Kidney tubule cell (primary cell): ENCODE measurements around the gene FAM53B.

ENCODE experiments used
- DNase-seq: peaks from one replicate; pipeline ENCODE4 v3.0.0-alpha.2; 2018; ENCODE audit warnings: low spot score

Gene FAM53B

DNA sequence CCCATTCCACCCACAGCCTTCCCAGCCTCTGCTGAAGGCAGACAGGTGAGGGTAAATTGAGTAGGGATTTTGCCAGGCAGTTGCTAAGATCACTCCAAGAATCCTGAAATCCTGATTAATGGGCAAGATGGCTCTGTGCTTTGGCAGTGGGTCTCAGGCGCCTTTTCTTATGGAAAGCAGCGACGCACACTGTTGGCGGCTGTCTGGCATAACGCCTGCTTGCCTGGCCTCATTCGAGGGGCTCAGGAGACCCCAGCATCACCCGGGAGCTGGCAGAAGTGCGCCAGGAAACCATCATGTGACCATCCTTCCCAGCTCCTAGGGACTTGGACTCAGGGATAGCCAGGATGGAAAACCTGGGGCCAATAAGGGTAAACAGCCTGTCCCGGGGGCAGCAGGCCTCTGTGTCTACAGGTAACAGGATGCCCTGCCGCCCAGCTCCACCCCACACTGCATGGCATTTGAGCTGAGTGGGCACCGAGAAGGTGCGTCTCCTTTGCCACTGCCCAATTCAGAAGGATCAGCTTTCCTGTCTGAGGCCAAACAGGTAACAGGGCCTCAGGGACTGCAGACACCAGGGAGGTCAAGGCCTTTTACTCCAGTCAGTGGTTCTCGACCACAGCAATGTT is 98.6 kb downstream of the FAM53B start:
- no peak for DNase-seq

DNA sequence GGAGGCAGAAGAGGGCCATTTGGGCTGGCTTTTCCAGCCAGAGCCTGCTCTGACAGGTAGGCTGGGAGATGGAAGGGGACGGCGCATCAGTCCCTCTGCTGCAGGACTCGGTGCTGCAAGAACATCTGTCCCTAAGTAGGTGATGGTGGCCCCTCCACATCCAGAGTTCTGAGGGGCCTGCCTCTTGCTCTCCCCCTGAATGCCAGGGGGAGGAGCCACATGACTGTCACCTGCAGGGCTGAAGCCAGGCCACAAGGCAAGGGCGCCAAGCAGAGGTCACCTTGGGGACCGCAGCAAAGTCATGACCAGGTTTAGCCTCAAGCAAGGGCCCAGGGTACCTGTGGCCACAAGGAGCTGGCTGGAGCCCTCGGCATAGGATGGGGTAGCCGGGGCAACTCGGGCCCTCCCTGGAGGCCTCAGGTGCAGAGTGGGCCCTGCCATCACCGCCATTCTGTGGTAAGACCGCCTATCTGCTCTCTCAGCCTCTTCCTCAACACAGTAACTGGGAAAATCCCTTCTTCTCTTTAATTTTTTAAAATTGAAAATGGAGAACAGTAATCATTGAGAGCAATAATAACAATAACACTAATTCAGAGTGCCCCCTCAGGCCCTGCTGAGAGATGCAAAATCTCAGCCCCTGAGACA is 99.3 kb downstream of the FAM53B start:
- DNase-seq = no peak

DNA sequence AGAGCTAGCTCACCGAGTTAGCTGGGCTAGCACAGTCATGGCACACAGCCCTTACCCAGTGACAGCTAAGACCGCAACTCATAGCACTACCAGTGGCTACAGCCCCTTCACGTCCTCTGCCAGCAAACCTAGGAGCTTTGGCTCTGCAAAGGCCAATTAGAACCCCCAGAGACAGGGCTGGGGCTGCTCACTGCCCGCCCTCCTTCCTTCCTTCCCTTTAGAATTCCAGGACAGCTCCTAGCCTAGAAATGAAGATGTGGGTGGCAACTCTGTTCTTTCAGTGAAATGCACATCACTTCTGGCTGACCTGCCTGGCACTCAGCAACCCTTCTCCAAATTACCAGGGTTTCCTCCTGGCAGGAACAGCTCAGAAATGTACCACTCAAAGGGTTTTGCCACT is 99.9 kb downstream of the FAM53B start:
- DNase-seq = no peak

DNA sequence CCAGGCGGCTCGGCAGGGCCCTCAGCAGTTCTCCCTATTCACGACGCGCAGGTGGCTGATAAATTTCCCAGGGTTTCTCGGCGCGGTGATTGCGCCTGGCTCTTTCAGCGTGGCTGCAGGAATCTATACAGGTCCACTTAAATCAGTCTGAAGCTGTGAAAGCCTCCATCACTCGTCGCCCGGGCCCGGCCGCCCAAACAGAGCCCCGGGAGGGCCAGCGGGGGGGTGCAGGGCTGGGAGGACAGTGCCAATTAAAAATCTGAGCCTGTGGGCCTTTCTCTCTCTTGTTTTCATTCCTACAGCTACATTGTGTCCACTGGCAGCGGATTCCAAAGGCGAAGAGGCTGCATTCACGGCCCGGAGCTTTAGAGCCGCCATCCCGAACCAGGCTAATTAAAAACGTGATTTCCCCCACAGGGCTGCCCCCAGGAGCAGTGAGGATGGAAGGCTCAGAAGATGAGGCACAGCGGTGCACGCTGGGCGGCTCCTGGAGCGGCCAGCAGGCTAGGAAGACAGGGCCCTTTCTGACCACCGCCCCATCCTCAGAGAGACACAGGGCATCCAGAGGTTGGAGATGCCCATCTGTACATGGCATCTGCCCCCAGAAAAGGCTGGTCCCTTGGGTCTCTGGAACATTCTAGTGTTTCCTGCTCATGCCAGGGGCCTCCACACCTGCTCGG is 100.7 kb downstream of the FAM53B start:
- no peak for DNase-seq

DNA sequence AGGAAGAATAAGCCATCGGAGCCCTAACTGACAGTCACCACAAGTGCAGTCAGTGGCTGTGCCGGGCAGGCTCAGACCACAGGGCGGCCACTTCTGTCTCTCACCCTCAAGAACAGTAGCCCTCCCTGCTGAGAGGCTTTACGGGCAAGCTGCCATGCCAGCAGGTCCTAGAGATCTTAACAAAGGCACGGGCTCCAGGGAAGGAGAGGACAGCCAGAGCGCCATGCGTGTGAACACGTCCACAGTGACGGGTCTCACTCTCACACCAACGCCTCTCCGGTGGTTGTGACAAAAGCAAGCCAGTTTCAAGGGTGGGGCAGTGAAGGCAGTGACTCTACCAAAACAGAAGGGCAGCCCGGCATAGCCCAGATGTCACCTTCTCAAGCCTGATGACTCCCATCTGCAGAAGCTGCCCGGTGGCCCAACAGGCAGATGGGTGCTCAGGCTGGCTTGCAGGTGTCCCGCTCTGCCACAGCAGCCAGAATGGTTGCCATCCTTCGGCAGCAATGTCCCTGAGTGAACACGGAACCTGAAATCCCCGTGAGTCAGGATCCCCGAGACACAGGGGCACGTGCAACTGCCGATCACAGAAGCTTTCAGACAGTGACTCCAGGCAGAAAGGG is 102.0 kb downstream of the FAM53B start:
- DNase-seq = no peak

DNA sequence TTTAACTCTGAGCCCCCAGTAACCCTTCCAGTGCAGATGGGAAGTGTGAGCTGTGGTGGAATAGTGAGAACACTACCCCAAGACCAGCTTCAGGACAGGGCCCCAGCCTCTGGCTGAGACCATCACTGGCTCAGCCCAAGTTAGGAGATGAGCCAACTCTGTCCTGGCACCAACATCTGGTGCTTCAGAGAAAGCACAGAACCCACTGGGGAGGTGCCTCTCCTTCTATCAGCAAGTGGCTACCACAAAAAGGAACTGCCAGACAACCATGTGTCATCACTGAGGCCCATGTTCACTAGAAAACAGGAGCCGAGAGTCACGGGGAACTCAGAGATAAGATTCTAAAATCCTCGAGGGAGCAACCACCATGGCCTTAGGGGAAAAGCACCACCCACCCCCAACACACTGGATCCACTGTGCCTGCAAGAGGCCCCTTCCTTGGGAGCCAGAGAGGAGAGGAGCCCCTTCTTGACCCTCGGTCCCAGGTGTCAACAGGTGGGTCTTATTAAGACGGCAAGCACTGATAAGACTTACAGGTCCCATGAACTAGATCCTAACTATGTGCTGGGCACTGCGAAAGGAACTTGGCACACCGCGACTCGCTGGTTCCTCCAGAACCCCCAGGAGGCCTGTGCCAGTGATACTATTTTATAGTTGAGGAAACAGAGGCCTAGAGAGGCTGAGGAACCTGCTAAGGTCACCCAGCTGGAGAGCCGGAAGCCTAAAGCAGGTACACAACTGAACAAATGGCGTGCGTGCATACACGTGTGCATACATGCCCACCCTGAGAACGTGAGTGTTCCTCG is 102.7 kb downstream of the FAM53B start:
- DNase-seq = no peak

DNA sequence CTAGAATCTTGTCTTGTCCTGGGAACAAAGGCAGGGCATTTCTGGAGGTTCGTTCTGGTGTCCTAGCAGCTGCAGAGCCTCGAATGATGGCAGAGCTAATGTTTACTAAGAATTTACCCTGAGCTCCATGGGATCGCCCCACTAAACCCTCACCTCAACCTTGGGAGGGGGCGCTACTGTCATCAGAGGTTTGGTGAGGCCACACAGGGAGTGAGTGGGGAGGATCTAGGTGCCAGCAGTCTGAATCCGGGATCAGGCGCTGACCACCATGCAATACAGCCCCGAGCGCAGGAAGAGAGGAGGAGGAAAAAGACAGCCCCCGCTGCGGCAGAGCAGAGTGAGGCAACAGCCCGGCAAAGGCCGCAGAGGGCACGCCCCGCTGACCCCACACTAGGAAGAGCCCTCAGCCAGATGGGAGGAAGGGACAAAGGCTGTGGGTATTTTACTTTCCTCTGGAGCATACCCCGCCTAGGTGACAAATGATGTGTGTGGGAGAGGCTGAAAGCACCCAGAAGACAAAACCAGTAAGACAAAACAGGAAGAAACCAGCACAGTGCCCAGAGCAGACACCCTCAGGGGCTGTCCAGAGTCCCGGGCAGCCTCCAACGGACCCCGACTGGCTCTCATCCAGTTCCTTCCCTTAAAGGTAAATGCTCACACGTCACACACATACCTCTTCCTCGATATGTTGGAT is 103.5 kb downstream of the FAM53B start:
- no peak for DNase-seq

DNA sequence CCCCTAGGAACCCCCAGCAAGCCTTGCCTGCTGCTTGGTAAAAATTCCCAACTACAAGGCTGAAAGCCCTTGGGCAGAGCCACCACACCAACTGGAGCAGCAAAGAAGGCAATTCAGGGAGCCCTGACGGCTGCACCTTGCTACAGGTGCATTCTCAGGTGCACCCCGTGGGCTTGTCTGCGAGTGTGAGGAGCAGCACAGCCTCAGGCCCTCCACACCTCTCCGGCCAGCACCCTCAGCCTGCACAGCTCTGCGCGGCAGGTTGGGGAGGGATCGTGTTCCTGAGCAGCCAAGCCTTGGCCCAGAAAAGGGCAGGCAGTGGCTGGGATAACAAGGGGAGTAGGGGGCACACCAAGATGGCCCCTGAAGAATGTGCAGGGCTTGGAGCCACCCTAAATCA is 104.1 kb downstream of the FAM53B start:
- no peak for DNase-seq

DNA sequence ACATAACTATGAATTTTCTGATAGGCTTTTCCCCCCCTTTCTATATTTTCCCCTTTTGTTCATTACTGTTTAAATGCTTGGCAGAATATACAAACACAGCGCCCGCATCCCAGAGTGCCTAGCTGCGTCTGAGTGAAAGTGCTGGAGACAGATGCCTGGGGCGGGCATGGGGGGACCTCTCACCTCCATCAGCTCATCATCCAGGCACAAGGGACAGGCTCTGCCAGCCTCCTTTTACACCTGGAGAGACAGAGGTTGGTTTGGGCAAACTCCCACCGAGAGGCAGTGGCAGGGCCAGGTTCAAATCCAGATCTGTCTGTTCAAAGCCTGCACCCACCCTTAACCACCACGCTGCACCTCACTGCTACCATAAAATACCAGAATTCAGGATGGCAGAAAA is 104.5 kb downstream of the FAM53B start:
- DNase-seq = no peak

DNA sequence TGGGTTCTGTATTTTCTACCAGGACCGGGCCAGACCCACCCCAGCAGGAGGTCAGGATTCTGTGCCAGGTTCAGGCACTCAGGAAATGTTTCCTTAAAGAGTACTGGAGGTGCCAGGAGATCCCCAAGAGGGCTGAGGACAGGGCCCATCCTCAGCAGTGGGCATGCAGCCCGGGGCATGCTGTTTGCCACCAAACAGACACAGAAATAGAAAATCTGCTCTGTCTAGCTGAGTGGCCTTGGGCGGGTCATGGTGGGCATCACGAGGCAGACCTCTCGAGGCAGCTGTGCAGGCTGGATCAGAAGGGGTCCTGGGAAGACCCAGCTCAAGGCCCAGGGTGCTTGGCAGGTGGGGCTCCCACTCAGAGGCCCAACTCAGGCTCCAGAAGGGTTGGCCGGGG is 105.0 kb downstream of the FAM53B start:
- DNase-seq = no peak

DNA sequence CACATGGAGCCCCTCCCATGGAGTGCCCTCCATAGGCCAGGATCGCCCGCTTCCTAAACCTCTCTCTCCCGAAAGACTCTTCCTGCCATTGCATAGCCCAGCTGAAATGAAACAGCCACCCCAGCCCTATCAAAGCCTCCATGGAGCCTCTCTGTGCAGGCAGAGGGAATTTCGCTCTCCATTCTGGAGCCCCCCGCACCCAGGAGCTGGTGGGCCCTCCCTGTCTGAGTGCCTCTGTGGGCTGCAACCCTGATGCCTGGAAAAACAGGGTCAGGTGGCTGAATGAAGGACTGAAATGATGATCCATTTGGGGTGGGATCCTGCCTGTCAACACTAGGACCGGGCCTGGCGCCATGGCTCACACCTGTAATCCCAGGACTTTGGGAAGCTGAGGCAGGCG is 106.4 kb downstream of the FAM53B start:
- DNase-seq = no peak

DNA sequence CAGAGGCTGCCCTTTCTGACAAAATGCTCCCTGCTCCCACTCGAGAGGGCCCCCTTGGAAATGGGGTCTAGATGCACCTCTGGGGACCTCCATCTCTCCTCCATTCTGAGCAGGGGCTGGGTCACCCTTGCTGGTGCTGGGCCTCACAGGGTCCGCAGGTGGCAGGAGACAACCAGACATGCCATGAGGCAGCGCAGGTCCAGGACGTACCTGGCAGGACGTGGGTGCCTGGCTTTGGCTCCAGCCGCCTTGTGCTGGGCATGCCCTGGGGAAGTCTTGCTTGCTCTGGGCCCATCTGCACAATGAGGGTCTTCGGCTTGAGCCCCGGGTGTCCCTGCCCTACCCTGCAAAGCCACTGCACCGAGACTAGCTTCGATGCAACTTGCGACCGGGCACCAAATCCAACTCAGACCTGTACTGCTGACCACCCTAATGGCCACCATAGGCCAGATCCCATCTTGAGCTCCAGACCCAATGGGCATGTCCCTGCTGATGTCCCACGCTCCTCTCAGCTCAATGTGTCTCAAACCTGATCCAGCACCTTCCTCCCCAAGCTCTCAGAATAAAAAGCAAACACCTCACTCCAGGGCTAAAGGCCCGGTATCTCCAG is 107.0 kb downstream of the FAM53B start:
- DNase-seq = no peak

DNA sequence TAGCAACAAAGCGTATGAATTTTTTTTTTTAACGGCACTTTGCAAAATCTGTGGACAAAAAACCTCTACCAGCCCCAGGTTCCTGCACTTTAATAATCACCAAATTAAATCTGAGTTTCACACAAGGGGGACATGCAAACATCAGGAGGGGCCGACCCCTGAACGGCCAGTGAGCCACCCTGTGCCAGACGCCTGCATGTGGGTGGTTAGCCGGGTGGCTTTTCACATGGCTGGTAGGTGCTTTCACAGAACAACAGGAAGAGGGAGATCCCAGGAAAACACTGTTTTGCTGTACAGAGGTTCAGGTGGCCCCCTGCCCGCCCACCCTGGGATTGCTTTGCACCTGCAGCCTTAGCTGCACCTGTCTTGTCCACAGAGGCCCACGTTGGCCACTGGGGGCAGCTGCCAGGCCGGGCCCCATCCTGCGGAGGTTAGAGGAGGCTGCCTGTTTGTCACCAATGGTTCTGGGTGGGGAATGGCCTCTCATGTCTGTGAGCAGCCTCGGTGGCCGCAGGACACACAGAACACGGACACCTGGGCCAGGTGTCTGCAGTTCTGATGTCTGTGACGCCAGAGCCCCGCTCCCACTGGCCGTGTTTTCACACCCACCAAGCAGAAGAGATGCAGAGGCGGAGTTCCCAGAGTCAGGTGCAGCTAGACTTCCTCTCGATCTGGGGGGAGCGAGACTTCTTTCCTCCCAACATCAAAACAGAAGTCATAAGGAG is 107.7 kb downstream of the FAM53B start:
- no peak for DNase-seq

DNA sequence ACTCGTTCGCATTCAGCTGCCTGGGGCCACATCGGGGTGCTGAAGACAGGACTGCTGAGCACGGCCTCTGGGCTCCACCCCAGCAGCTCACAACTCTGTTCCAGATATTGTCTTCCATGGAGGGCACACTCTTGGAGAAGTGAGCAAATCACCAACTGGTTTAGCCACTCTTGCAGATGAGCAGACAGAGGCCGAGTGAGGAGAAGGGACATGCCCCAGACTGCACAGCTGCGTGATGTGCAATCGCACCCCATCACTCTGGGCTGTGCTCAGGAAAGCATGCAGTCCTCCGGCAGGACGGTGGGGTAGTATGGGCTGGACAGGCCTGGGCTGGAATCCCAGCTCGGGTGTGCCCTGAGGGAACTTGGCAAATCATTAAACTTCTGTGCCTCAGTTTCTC is 111.6 kb downstream of the FAM53B start:
- DNase-seq = no peak

DNA sequence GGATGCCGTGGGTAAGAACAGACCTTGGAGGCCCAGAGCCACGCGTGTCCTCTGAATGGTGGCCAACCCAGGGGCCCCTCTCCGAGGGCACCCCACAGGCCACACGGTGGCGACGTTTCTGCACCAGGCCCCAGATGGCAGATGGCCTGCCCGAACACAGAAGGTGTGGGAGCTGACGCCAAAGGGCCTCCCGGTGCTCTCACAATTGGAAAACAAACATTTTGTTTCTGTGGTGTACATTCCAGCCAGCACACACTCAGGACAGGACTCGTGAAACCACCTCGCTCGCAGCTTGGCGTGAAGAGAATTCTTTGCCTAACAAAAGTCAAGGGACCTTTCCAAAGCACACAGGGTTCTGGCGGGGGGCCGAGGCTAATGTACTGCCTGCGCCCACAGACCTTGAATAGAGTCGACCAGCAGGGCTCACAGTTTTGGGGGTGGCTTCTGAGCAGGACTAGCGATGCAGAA is 112.1 kb downstream of the FAM53B start:
- no peak for DNase-seq

DNA sequence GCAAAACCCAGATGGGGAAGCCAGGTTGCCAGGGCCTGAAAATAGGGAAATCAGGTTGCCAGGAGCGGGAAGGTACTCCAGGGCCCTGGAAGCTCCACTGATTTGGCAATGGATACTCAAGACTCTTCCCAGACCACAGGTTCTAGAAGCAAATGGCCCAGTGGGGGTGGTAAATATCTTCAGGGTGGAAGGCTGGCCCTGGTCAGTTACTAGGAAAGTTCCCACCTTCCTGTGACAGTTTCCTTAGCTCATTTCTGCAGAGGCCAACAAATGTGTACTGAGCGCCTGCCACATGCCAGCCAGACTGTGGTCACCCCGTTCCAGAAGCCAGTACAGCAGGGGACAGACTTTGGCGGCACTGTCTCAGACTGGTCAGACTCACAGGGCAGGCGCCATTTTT is 113.6 kb downstream of the FAM53B start:
- DNase-seq = no peak

DNA sequence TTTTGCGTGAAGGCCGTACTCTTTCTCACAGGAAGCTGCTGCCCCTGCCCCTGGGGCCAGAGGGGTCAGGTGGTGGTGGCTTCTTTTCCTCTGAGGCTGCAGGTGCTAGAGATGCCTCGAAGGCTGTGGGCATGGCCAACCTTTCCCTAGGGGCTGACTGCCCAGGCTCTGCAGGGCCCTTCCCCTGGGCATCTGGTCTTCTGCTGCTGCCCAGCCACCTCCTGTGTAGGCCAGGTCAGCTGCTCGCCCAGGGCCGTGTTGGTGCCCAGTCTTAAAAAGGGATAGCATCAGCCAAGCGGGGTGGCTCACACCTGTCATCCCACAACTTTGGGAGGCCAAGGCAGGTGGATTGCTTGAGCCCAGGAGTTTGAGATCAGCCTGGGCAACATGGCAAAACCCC is 114.3 kb downstream of the FAM53B start:
- no peak for DNase-seq

DNA sequence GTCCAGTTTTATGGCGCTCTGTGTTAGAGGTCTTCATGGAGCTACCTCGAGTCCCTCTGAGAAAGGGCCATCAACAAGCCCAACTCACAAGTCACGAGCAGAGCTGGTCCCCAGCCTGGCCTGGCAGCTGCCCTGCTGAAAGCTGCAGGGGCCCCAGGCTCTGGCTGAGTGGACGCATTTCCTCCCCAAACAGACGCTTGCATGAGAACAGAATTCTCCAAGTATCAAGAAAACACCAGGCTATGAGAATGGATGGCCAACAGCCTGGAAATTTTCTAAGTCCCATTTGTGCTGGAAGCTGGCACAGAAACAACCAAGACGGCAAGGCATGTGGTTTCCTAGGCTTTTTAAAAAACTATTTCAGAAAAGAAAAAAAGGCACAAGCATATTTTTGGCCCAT is 114.8 kb downstream of the FAM53B start:
- no peak for DNase-seq

DNA sequence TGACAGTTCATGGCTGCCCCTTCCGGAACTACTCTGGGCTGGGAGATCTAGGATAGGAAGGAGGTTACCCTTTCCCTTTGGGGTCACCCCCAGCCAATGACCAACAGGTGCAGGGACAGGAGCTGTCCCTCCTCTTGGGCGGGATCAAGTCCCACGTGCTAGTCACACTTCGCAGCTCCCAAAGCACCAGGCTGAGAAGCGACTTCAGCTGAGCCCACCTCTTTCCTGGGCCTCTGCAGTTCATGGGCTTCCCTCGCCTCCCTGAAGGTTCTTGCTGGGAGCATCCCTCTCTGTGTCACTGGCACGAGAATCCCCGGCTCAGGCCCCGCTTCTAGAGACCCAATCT is 115.5 kb downstream of the FAM53B start:
- DNase-seq = no peak

DNA sequence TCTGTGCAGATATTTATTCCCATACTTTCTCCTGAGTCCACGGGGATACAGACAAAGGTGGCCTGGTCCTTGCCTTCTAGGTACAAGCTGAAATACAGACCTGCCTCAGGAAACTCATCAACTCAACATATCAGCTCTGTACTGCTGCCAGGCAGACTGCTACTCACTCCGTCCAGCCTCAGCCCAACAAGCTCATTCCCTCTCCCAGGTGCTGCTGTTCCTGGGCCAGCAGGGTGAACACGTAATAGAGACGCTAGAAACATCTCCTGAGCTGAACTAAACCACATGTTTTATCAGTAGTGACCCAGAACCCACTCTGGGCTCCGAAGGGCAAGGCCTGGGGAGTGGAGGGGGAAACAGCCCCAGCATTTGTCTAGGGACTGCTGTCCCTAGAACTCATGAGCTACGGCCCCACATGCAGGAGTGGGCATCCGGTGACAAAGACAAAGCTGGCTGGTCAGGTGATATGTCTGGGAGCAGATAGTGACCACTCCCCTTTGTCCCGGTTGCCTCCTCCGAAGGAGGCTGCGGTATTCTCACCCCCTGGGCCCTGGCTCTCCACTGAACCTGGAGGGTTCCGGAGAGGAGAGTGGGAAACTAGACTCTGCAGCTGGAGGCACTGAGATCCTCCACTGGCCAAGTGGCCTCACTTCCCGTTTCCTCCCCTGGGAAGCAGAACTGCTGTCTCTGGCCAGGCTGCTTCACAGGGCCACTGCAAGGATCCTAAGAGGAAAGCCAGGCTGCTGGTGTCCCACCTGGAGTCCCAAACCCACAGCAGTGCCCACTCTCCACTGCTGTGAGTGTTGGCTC is 116.1 kb downstream of the FAM53B start:
- DNase-seq = no peak
